Measurements from ENCODE around the gene RNF10.
A peak's percentile ranks its signal among the peaks of the same experiment; 100 is the strongest.

The RNF10 gene

DNA sequence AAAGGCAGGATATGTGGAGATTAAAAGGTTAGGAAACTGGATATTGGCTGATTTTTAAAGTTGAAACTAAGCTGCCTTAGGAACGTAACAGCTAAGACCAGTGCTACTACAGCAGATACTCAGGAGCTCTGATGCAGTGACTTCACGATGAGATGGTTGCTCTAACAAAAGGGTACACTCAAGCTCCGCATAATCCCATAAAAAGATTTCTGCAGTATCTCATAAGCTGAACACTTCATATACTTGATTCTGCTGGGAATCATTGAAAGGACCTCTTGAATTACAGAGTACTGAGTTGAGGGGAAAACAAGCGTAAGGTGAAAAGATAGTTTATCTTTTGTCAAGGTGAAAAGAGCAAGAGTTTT lies 3.7 kb downstream of the RNF10 start:
- Histone ChIP-seq H3K4me1 (ENCODE audit: control insufficient read depth, low read length) (peaks cover 44% of the 10 kb centered on the region), H3K4me3 (ENCODE audit: low read length) (peak overlapping the region; percentile 88), H3F3A (ENCODE audit: control insufficient read depth, insufficient read depth) (no peaks in the 10 kb centered on the region), H3K4me2 (ENCODE audit: low read length) (peak overlapping the region; percentile 94), H3K9me3 (ENCODE audit: control insufficient read depth, insufficient read depth, low read length) (no peaks in the 10 kb centered on the region), H3K27me3 (ENCODE audit: control insufficient read depth, low read length) (no peaks in the 10 kb centered on the region), H3K36me3 (ENCODE audit: control insufficient read depth, low read length) (peaks cover 66% of the 10 kb centered on the region), H3K9me2 (replicated peaks; ENCODE audit: control insufficient read depth, low read length) (no peaks in the 10 kb centered on the region), H3K79me2 (ENCODE audit: control insufficient read depth, low read length) (peaks cover 88% of the 10 kb centered on the region), H4K20me1 (ENCODE audit: control insufficient read depth, insufficient read depth, low read depth, low read length) (peaks cover 28% of the 10 kb centered on the region), H3K27ac (ENCODE audit: low read depth, low read length) (no peak overlapping the region)
- TF ChIP-seq, protein P1, sequence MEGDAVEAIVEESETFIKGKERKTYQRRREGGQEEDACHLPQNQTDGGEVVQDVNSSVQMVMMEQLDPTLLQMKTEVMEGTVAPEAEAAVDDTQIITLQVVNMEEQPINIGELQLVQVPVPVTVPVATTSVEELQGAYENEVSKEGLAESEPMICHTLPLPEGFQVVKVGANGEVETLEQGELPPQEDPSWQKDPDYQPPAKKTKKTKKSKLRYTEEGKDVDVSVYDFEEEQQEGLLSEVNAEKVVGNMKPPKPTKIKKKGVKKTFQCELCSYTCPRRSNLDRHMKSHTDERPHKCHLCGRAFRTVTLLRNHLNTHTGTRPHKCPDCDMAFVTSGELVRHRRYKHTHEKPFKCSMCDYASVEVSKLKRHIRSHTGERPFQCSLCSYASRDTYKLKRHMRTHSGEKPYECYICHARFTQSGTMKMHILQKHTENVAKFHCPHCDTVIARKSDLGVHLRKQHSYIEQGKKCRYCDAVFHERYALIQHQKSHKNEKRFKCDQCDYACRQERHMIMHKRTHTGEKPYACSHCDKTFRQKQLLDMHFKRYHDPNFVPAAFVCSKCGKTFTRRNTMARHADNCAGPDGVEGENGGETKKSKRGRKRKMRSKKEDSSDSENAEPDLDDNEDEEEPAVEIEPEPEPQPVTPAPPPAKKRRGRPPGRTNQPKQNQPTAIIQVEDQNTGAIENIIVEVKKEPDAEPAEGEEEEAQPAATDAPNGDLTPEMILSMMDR (IDR thresholded peaks at IDR 0.05; ENCODE audit: low read depth, low read length, poor library complexity, severe bottlenecking), result no peak
- no peak for TF ChIP-seq EZH2phosphoT487 (IDR thresholded peaks at IDR 0.05; ENCODE audit: borderline replicate concordance, low read length)

DNA sequence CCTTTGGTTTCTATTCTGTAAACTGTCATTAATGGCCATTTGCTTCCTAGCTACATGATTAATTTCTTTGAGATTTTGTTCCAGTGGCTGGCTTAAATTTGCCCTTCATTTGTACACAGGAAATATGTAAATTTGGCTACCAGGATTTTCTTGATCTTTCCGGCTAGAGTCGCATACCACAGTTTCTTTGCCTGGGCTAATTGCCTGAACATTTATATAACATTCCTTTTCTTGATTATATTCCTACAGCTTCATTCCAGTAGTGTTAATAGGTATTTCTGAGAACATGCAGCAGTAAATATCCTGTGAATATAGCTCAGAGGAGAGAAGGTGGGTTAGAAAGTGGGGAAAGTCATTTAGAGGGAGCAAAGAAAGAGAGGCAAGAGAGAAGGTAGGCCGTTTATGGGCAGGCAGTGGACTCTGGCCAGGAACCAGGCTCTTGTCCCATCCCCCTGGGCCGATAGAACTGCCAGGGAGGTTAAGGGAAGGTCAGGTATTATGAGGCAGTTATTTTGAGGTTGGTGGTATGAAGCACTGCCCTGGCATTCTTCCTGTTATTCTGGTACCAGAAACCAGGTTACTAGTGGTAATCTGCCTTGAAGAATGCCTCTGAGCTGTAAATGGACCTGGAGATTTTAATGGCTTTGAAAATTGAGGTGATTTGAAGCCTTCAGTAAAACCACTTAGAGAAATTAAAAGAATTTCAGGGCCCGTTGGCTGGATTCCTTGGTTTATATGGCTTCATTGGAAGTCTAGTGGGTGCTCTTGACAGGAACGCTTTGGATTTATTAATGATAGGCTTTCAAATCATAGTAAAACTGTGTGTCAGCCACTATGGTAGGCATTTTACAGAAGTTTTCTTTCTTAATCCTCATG lies 4.4 kb downstream of the RNF10 start:
- Histone ChIP-seq H3K27ac (ENCODE audit: low read depth, low read length) (no peak overlapping the region; the same call in 1 of the 2 replicates), H3K9me2 (replicated peaks; ENCODE audit: control insufficient read depth, low read length) (no peaks in the 10 kb centered on the region), H3K4me1 (ENCODE audit: control insufficient read depth, low read length) (peaks cover 39% of the 10 kb centered on the region), H3F3A (ENCODE audit: control insufficient read depth, insufficient read depth) (no peaks in the 10 kb centered on the region), H3K9me3 (ENCODE audit: control insufficient read depth, insufficient read depth, low read length) (no peaks in the 10 kb centered on the region), H3K4me3 (ENCODE audit: low read length) (peak overlapping the region; percentile 88), H3K4me2 (ENCODE audit: low read length) (peak overlapping the region; percentile 94), H3K27me3 (ENCODE audit: control insufficient read depth, low read length) (no peaks in the 10 kb centered on the region), H4K20me1 (ENCODE audit: control insufficient read depth, insufficient read depth, low read depth, low read length) (peaks cover 28% of the 10 kb centered on the region), H3K79me2 (ENCODE audit: control insufficient read depth, low read length) (peaks cover 95% of the 10 kb centered on the region), H3K36me3 (ENCODE audit: control insufficient read depth, low read length) (peaks cover 72% of the 10 kb centered on the region)
- TF ChIP-seq, protein P1 (IDR thresholded peaks at IDR 0.05; ENCODE audit: low read depth, low read length, poor library complexity, severe bottlenecking), result no peak
- no peak for TF ChIP-seq EZH2phosphoT487 (IDR thresholded peaks at IDR 0.05; ENCODE audit: borderline replicate concordance, low read length)

DNA sequence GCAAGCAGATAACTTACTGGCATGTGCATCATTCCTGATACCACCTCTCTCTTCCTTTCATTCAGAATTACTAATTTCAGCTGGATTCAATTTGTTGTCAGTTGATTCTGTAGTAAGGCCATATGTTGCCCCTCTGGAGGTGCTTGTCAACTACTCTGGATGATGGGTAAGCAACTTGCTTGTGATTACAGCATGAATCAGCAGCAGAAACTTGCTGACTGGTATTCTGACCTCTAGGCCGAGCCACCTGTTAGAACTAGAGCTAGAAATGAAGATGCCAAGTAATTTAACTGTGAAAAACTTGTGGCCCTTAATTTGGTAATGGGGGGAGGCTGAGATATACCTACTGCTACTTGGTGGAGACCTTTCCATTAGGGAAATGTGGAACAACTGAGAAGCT lies 5.1 kb downstream of the RNF10 start:
- no peaks in the 10 kb centered on the region for H3F3A ChIP-seq (ENCODE audit: control insufficient read depth, insufficient read depth)
- peaks cover 100% of the 10 kb centered on the region for H3K79me2 ChIP-seq (ENCODE audit: control insufficient read depth, low read length)
- peaks cover 28% of the 10 kb centered on the region for H4K20me1 ChIP-seq (ENCODE audit: control insufficient read depth, insufficient read depth, low read depth, low read length)
- peaks cover 79% of the 10 kb centered on the region for H3K36me3 ChIP-seq (ENCODE audit: control insufficient read depth, low read length)
- no peak overlapping the region for H3K4me2 ChIP-seq (ENCODE audit: low read length)
- no peaks in the 10 kb centered on the region for H3K9me3 ChIP-seq (ENCODE audit: control insufficient read depth, insufficient read depth, low read length)
- no peak overlapping the region for H3K27ac ChIP-seq (ENCODE audit: low read depth, low read length)
- H3K4me3 ChIP-seq (ENCODE audit: low read length), result no peak overlapping the region
- H3K4me1 ChIP-seq (ENCODE audit: control insufficient read depth, low read length), result peaks cover 36% of the 10 kb centered on the region
- no peaks in the 10 kb centered on the region for H3K27me3 ChIP-seq (ENCODE audit: control insufficient read depth, low read length)
- H3K9me2 ChIP-seq (replicated peaks; ENCODE audit: control insufficient read depth, low read length), result no peaks in the 10 kb centered on the region
- TF ChIP-seq EZH2phosphoT487 (IDR thresholded peaks at IDR 0.05; ENCODE audit: borderline replicate concordance, low read length), result no peak
- TF ChIP-seq, protein P1 (IDR thresholded peaks at IDR 0.05; ENCODE audit: low read depth, low read length, poor library complexity, severe bottlenecking), result no peak

Measured in DOHH2 (cell line).